NCI-H446 (cell line): ENCODE data around the gene NHEJ1.

Experiments
- DNase-seq, 2 experiments: peaks; one replicate each; lab custom pipeline; 2025; lab: John Stamatoyannopoulos, UW

Gene NHEJ1

DNA sequence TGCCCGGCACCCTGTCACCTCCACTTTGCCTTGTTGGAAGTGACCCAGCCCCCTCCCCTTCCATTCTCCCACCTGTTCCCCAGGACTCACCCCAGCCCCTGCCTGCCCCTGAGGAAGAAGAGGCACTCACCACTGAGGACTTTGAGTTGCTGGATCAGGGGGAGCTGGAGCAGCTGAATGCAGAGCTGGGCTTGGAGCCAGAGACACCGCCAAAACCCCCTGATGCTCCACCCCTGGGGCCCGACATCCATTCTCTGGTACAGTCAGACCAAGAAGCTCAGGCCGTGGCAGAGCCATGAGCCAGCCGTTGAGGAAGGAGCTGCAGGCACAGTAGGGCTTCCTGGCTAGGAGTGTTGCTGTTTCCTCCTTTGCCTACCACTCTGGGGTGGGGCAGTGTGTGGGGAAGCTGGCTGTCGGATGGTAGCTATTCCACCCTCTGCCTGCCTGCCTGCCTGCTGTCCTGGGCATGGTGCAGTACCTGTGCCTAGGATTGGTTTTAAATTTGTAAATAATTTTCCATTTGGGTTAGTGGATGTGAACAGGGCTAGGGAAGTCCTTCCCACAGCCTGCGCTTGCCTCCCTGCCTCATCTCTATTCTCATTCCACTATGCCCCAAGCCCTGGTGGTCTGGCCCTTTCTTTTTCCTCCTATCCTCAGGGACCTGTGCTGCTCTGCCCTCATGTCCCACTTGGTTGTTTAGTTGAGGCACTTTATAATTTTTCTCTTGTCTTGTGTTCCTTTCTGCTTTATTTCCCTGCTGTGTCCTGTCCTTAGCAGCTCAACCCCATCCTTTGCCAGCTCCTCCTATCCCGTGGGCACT, 21.9 kb upstream of the NHEJ1 start:
- DNase-seq, result no peak

DNA sequence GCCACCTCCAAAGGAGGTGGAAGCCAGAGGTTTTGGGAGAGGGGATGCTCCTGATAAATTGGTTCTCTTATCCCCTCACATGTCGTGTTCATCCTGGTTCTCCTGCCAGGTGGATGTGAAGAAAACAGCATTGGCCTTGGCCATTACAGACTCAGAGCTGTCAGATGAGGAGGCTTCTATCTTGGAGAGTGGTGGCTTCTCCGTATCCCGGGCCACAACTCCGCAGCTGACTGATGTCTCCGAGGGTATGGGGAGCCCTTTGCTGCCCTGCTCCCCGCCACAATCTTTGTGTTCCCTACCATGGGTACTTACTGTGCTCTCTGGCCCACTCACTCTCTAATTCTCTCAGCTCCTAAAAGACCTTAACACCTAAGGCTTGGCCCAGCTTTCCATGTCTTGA, 20.9 kb upstream of the NHEJ1 start:
- DNase-seq, result no peak

DNA sequence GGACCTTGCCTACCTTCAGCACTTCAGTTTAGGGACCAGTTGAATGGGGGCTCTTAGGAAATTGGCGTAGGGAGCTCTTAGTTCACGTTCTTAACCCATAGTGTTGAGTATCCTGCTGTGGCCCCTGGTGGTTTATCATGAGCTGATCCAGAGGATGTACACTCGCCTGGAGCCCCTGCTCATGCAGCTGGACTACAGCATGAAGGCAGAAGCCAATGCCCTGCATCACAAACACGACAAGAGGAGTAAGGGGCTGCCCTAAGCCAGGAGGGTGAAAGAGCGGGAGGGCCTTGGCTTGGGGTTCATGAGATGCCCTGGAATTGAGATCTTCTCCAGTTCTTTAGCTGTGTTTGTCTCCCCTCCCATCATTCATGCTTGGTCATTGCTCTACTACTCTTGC, 20.3 kb upstream of the NHEJ1 start:
- DNase-seq, result no peak

DNA sequence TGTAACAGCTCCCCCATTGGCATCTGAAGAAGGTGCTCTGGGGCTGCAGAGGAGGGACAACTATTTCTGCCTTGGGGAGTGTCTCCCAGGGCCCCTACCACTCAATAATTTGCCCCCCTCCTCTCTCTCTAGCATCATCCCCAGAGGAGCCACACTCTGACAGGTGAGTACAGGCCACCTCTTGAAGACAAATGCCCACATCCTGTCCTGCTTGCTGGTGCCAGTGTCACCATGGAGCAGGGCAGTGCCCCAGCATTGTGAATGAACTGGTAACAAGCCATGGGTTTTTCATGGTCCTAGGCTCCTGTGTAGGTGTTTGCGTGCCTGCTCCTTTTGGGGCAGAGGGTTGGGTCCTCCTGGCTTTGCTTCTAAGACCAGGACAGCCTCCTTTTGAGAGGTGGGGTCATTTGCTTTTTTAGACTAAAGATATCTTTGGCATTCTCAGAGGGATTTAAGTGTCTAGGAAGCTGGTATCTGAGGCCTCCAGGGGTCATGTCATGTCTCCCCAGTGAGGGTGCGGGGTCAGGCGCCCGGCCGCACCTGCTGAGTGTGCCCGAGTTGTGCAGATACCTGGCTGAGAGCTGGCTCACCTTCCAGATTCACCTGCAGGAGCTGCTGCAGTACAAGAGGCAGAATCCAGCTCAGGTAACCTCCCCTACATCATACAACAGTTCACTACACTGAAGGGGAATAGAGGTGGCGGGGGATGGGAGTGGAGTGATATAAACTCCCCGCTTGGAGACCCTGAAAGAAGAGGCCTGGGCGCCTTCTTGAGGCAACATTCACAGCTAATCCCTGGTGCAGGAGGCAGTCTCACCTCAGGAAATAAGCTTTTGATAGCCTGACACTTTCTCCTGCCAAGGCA, 19.2 kb upstream of the NHEJ1 start:
- no peak for DNase-seq

DNA sequence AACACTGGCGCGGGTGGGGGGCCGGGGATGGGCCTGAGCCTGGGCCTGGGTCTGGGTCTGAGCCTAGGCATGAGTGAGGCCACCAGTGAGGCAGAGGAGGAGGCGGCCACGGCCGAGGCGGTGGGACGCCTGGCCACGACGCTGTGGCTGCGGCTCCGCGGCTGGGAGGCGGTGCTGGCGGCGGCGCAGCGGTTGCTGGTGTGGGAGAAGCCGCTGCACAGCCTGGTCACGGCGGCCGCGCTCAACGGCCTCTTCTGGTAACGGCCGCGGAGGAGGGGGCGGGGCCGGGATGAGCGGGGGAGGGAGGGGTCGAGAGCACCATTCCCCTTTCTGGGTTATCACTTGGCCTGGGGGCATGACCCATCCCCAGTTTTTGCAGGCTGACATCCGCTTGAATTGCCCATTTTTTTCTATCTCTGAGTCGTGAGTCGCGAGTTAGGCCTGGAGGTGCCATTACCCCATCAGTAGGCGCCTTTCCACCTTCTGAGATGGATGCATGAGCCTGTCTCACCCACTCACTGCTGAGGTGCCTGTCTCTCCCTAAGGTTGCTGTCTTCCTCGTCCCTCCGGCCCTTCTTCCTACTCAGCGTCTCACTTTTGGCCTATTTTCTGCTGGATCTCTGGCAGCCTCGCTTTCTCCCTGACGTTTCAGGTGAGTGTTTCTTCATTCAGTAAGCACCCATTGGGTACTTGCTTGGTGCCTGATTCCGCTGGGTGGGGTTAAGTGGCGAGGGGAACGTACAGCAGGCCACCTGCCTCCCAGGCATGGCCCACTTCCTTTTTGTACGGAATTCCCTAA, 18.0 kb upstream of the NHEJ1 start:
- no peak for DNase-seq

DNA sequence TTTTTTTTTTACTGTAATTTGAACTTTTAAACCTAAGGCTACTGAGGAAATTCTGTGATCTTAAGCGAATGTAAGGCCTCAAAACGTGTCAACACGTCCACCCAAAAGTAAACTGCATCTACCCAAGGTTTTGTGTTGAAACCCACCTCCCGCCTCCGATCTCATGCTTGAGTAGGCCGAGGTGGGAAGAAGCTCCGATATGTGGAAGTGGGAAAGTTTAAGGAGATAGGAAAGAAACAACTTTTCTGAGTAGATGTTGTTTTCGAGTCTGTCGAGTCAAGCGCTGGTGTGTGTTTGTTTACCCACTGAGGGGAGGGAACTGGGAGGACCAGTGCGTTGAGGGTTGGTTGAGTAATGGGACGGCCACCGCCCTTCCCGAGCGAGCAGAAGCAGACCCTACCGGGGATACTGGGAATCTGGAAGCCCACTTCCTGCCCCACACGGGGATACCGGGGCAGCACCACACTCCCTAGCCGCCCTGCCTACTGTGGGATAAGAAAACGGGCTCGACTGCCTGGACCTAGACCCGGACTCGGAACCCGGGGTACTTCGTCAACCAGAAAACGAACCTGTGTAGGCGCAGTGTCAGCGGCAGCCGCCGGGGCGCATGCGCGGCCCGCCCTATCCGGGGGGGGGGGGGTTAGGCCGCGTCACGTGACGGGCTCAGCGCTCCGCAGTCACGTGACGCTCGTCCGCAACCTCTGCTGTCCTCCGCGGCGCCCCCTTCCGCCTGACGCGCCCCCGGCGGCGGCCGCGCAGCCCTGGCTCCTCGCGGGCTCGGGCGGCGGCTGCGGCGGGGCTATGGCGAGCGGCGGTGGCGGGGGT, 17.1 kb upstream of the NHEJ1 start, which contains the start of gene RETREG2:
Gene RETREG2 (plus strand): TSS at position 724 of the 825 bp plus-strand sequence. CDS start 78 bp downstream, at position 802.
- peak; percentile 87 to 88 for DNase-seq

DNA sequence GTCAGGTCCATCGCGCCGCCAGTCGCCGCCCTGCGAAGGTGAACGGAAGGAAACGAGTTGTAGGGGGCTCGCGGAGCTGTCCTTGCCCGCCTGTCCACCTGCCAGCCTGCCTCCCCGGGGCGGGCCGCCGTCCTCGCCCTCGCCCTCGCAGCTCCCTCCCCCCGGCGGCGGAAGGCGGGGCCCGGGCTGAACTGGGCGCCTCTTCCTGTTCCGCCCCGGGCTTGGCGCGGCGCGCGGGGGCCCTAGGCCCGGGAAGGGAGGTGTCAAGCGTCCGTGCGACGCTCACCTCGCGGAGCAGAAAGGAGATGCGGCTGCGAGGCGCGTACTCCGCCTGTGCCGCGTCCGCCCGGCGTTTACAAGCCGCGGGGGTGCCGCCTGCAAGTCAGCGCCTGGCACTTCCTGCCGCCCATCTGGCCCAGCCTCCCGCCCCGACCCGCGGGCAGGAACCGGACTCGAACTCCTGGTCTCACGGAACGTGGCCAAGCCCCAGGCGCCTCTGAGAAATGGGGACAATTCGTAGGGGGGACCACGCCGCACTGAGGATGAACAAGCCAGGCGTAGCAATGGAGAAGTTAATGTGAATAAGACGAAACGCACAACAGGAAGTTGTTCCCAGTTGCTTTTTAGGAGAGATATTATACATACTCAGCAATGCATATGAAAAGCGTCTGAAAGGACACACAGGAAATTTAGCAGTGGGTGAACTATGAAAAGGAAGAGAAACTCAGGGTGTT, 16.4 kb upstream of the NHEJ1 start, which contains the start of gene CNPPD1:
Gene CNPPD1 (minus strand): TSS at position 108 of the 734 bp plus-strand sequence. CDS start 97 bp downstream, at position 11.
- peak; percentile 52 to 85 for DNase-seq

DNA sequence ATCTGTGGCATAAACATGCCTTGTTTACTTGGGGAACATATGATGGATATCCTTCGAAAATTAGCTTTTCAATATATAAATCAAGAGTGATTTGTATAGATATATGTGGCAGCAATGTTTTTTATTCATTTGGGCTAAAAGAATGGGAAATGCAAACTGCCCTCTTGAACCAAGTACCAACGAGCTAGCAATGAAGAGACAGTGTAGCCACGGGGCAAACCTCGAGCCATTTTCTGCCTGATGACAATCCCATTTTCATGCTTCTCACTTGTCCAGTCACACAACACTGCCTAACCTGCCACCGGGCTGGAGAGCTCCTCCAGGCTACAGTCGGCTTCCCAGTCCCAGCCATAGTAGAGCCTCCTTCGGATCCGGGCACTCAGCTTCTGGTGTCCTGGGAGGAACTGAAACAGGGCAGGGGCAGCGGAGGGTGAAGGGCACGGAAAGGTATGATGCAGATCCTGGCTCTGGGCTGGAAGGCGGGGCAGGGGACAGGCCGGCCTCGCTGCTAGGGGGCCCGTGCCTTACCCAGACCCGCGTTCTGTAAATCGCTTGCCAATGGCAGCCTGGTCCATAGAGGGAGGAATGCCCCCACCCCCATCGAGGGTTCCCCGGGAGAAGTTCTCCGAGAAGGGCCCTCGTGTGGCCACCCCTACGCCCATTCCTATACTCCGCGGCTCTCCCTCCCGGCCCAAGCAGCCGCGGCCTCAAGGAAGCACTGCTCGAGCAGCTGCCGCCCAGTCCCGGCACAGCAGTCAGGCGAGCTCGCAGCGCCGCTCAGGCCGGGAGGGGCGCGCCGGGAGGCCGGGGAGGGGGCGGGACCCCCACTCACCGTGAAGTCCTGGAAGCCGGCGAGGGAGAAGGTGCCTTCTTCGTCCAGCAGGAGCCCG, 15.6 kb upstream of the NHEJ1 start:
- DNase-seq, result peak in 1 of 2 experiments; percentile 43

DNA sequence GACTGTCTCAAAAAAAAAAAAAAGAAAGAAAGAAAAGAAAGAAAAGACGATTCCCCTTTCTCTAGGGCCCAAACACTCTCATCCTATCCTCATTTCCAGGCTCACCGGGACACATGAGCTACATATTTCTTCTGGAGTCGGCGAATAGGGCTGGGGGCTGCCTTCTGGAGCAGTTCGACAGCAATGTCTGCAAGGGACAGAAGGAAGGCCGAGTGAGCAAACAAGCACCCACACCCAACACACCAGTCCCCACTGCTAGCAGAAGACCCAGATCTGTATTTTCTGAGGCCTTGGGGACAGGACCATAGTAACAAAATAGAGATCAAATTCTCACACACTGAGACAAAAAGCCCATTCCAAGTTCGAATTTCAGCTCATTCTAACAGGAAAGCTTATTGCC, 14.9 kb upstream of the NHEJ1 start:
- DNase-seq, result no peak

DNA sequence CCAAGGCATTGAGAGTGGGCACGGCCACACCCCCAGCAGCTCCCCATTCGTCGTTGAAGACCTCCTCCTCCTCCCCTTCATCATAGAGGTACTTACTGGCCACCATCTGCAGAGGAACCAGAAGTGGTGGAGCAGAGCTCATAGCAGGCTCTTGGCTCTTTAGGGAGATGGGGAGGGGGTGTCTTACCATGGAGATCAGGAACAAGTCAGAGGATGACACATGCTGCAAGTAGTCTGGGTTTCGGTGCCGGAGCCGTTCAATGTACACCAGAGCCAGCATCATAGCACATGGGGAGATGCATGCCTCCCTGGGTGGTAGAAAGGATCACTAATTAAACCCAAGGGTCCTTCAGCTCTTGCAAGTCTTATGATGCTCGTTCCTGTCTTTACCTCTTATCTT, 14.2 kb upstream of the NHEJ1 start:
- DNase-seq, result no peak

DNA sequence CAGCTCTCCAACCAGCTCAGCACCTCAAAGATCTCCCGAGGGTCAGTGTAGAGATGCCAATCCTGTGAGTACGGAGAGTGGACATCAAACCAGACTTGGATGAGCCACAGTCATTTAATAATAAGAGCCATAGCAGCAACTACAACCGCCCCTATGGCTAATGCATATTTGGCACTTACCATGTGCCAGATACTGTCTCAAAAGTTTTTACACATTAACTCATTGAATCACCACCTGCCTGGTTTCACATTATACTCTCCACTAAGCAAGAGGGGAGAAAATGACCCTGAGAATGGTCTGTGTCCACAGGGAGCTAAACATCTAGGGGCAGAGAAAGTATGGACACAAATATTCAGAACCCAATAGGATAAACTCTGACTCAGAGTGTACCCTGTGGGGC, 13.5 kb upstream of the NHEJ1 start:
- DNase-seq, result no peak

DNA sequence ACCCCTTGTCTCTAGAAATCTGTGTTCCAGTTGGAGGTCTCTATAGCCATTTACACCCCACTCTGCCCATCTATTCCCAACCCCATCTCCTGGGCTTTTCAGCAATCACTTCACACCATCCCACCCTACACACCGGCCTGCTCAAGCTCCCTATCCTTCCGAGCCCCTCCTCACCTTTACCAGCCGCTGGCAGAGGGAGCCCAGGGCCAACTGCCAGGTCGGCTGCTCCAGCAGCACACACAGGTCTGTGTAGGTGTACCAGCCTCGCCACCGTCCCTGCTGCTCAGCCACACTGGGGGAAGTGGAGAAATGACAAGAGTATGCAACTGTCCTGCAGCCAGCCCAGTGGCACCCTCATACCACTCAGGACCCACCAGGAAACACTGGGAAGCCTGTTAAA, 12.6 kb upstream of the NHEJ1 start:
- no peak for DNase-seq

DNA sequence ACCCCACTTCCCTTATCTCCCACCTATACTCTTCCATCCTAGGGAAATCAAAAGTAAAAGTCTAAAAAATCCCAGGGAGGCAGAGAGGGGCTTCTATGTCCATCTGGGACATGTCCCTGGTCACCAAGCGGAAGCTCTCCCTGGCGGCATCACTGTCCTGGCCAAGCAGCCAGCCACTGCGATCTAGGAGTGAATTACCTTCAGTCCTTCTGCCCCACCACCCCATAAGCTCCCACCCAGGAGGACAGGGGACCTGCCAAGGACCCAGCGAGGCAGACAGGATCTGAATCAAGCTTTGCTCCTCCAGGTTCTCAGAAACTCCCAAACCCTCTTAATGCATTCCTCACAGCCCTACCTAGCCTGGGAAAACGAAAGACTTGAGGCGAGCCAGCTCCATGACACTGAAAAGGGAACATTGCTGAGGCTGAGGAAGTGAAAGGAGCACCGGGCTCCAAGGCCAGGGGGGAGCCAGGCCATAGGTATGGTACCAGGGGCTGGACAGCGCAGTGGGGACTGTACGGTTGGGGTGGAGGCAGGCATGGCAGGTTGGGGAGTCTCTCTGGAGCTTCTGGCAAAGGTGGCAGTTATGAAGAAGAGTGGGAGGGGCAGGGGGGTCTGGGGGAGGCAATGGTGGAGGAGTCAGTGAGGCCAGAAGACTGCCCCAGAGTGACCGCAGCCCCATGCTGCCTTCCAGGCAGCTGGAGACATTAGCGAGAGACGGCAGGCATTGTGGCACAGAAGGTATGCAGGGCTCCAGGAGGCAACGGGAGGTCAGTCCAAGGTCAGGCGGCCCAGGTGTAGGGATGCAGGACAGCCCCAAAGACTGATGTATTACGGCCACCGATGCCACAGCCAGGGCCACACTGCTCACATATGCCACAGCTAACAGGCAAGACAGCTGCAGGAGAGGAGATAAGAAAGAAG, 11.9 kb upstream of the NHEJ1 start:
- DNase-seq, result no peak

DNA sequence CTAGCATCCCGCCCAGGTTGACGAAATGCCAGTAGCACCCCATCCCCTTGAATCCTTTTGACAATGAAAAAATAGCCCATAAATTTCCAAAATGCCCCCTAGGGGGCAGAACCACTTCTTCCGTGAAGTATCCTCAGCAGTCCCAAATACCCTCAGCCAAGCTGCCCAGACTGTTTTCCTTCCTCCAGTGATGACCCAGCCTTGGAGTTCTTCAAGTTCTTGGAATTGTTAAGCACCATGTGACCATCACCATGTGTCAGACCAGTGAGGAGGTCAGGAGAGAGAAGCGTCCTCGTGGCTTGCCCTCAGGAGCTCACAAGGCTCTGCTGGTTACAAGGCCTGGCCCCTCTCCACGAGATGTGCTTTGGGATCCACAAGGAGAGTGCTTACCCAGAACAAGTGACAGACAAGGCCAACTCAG, 10.6 kb upstream of the NHEJ1 start:
- peak; percentile 4 to 50 for DNase-seq

DNA sequence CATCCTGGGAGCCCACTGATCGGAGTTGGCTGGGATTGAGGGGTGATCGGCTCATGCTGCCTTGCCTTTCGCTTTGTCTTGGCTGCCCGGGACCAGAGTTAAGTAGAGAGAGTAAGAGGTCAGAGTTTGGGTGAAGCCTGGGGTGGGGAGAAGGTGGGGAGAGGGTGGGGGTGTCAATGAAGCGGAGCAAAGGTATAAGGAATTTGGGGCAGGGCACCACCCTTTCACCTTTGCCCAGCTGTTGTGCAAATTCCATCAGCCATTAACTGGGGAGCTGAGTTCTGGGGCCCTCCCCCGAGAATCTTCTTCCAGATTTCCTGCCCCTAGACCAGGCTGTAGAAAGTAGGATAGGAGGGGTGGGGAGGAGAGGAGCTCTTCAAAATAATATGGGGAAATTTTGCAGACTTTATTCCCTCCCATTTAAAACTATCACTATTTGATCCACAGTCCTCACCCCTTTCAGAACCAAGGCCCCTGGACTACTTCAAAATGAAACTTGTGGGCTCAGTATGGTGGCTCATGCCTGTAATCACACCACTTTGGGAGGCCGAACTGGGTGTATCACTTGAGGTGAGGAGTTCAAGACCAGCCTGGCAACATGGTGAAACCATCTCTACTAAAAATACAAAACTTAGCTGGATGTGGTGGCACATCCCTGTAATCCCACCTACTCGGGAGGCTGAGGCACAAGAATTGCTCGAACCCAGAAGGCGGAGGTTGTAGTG, 9.5 kb upstream of the NHEJ1 start, which contains the start of gene SLC23A3:
Gene SLC23A3 (minus strand): TSS at position 100 of the 725 bp plus-strand sequence. CDS start 45 bp downstream, at position 55.
- no peak for DNase-seq

DNA sequence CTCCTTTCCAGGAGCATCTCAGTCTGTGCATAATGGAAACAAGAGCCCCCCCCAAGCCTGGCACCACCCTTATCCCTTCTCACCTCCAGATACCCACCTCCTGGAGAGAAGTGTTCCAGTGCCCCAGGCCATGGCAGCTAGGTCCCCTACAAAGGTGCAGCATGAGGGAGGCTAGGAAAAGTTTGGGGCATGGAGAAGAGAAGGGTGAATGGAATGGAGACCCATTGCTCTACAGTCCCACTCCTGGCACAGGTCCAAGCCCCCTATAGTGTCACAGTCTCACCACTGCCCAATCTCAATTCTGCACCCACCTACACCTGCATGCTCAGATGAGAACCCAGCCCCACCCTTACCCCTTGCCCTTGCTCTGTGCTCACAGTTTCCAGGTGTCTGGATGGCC, 8.3 kb upstream of the NHEJ1 start:
- DNase-seq, result no peak

DNA sequence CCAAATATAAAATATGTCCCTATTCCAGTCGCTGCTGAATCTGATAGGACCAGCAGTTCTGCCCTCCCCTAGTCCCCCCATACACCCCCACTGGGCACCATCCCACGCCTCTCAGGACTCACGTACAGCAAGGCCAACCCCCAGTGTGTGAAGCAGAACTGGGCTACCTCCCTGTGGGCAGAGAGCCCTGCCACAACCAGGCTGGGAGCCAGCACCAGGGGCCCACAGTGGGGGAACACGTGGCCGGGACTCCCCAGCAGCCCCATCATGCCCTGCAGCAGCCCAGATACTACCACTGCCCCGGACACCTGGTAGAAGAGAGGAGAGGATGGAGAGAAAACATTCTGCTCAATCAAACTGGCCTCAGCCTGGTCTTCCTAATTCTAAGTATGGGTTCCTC, 7.9 kb upstream of the NHEJ1 start:
- DNase-seq, result no peak
